ENCODE measurements around the gene INPP5A.

The INPP5A gene

GRCh38 chr10:132648851-132649528 is 111.4 kb downstream of the INPP5A start:
- H3K4me3 ChIP-seq (ENCODE audit: low read length) = no peak overlapping the region

GRCh38 chr10:132649651-132650360 is 112.2 kb downstream of the INPP5A start:
- H3K4me3 ChIP-seq (ENCODE audit: low read length) = no peak overlapping the region
- no peak for TF ChIP-seq ZNF274 (IDR thresholded peaks at IDR 0.05; ENCODE audit: low read depth, low read length)

More at GRCh38 chr10:132648851-132649528, 111.4 kb downstream of the INPP5A start:
- TF ChIP-seq ZNF274 (IDR thresholded peaks at IDR 0.05; ENCODE audit: low read depth, low read length) = no peak

GRCh38 chr10:132650611-132651250 is 113.1 kb downstream of the INPP5A start:
- no peak for TF ChIP-seq ZNF274 (IDR thresholded peaks at IDR 0.05; ENCODE audit: low read depth, low read length)

GRCh38 chr10:132651511-132652029 is 114.0 kb downstream of the INPP5A start:
- TF ChIP-seq ZNF274 (IDR thresholded peaks at IDR 0.05; ENCODE audit: low read depth, low read length) = no peak
- H3K4me3 ChIP-seq (ENCODE audit: low read length) = no peak overlapping the region

More at GRCh38 chr10:132650611-132651250, 113.1 kb downstream of the INPP5A start:
- H3K4me3 ChIP-seq (ENCODE audit: low read length) = no peak overlapping the region

GRCh38 chr10:132652446-132652845 is 114.9 kb downstream of the INPP5A start:
- H3K4me3 ChIP-seq (ENCODE audit: low read length) = no peak overlapping the region
- no peak for TF ChIP-seq ZNF274 (IDR thresholded peaks at IDR 0.05; ENCODE audit: low read depth, low read length)

- no peak overlapping the region for H3K4me3 ChIP-seq (ENCODE audit: low read length)
- TF ChIP-seq ZNF274 (IDR thresholded peaks at IDR 0.05; ENCODE audit: low read depth, low read length) = no peak
Measured at GRCh38 chr10:132652936-132653590, 115.5 kb downstream of the INPP5A start.

GRCh38 chr10:132653721-132654120 is 116.1 kb downstream of the INPP5A start:
- no peak for TF ChIP-seq ZNF274 (IDR thresholded peaks at IDR 0.05; ENCODE audit: low read depth, low read length)
- H3K4me3 ChIP-seq (ENCODE audit: low read length) = no peak overlapping the region

GRCh38 chr10:132654121-132654571 is 116.6 kb downstream of the INPP5A start:
- no peak overlapping the region for H3K4me3 ChIP-seq (ENCODE audit: low read length)
- TF ChIP-seq ZNF274 (IDR thresholded peaks at IDR 0.05; ENCODE audit: low read depth, low read length) = no peak

GRCh38 chr10:132654708-132655661 is 117.4 kb downstream of the INPP5A start:
- no peak overlapping the region for H3K4me3 ChIP-seq (ENCODE audit: low read length)

GRCh38 chr10:132655735-132656134 is 118.1 kb downstream of the INPP5A start:
- no peak for TF ChIP-seq ZNF274 (IDR thresholded peaks at IDR 0.05; ENCODE audit: low read depth, low read length)
- no peak overlapping the region for H3K4me3 ChIP-seq (ENCODE audit: low read length)

More at GRCh38 chr10:132654708-132655661, 117.4 kb downstream of the INPP5A start:
- no peak for TF ChIP-seq ZNF274 (IDR thresholded peaks at IDR 0.05; ENCODE audit: low read depth, low read length)

- no peak for TF ChIP-seq ZNF274 (IDR thresholded peaks at IDR 0.05; ENCODE audit: low read depth, low read length)
- no peak overlapping the region for H3K4me3 ChIP-seq (ENCODE audit: low read length)
Measured at GRCh38 chr10:132656283-132657126, 118.9 kb downstream of the INPP5A start.

- no peak overlapping the region for H3K4me3 ChIP-seq (ENCODE audit: low read length)
- TF ChIP-seq ZNF274 (IDR thresholded peaks at IDR 0.05; ENCODE audit: low read depth, low read length) = no peak
Measured at GRCh38 chr10:132657127-132657706, 119.6 kb downstream of the INPP5A start.
